Neural cell (in vitro differentiated cells): ENCODE results near the gene TMEM255B. TPM values are rescaled to one million over a fixed set of nuclear protein-coding genes. Genes with fewer than 3 reads are reported as not detected.

Source experiments
- H2AFZ ChIP-seq: fragments of 200-600, 300-800 bp; sonication (generic), shearing (Covaris generic); 2 replicates; pipeline ENCODE4 v1.6.0; 2014; ENCODE audit warnings: low read depth, mild to moderate bottlenecking, antibody characterized with exemption, low read length, moderate library complexity
- H3F3A ChIP-seq: fragments of 200-600 bp; shearing (Covaris generic); 2 replicates; pipeline ENCODE4 v1.6.1; 2016; ENCODE audit warnings: mild to moderate bottlenecking, moderate library complexity, mixed read lengths, antibody characterized with exemption, low read length; ENCODE audit not compliant: insufficient read depth, poor library complexity, severe bottlenecking
- H3K27ac ChIP-seq: fragments of 200-600, 300-800 bp; sonication (generic), shearing (Covaris generic); 2 replicates; pipeline ENCODE4 v1.5.1; 2014; ENCODE audit warnings: mild to moderate bottlenecking, low read length, moderate library complexity
- H3K27me3 ChIP-seq: fragments of 300-800, 200-600 bp; sonication (generic), shearing (Covaris generic); 2 replicates; pipeline ENCODE4 v1.6.0; 2014; ENCODE audit warnings: mild to moderate bottlenecking, low read depth, low read length, moderate library complexity; ENCODE audit not compliant: insufficient read depth
- H3K36me3 ChIP-seq: fragments of 300-800, 200-600 bp; sonication (generic), shearing (Covaris generic); 2 replicates; pipeline ENCODE4 v1.5.1; 2014; ENCODE audit warnings: mild to moderate bottlenecking, antibody characterized with exemption, low read length, moderate library complexity; ENCODE audit not compliant: insufficient read depth
- H3K4me2 ChIP-seq: fragments of 300-800, 200-600 bp; sonication (generic), shearing (Covaris generic); 2 replicates; pipeline ENCODE4 v1.6.0; 2014; ENCODE audit warnings: mild to moderate bottlenecking, low read length
- H3K4me3 ChIP-seq: fragments of 300-800, 200-600 bp; sonication (generic), shearing (Covaris generic); 2 replicates; pipeline ENCODE4 v1.5.1; 2014; ENCODE audit warnings: mild to moderate bottlenecking, low read length, moderate library complexity
- H3K79me2 ChIP-seq: fragments of 200-600 bp; shearing (Covaris generic); replicated peaks from 2 replicates; pipeline ENCODE4 v1.6.0; 2014; ENCODE audit warnings: mild to moderate bottlenecking, low read length, moderate library complexity; ENCODE audit not compliant: insufficient read depth
- H3K9ac ChIP-seq: fragments of 300-800, 200-600 bp; sonication (generic), shearing (Covaris generic); 2 replicates; pipeline ENCODE4 v1.6.1; 2016; ENCODE audit warnings: mild to moderate bottlenecking, low read length, mixed read lengths
- H3K9me2 ChIP-seq: fragments of 200-600 bp; shearing (Covaris generic); 2 replicates; pipeline ENCODE4 v1.6.1; 2016; ENCODE audit warnings: mild to moderate bottlenecking, low read length, mixed read lengths; ENCODE audit not compliant: insufficient read depth
- H3K9me3 ChIP-seq: fragments of 200-600, 300-800 bp; sonication (generic), shearing (Covaris generic); 2 replicates; pipeline ENCODE4 v1.6.1; 2016; ENCODE audit warnings: mild to moderate bottlenecking, mixed run types, low read length, moderate library complexity, mixed read lengths
- H4K20me1 ChIP-seq: fragments of 200-600 bp; shearing (Covaris generic); 2 replicates; pipeline ENCODE4 v1.6.1; 2016; ENCODE audit warnings: mild to moderate bottlenecking, mixed run types; ENCODE audit not compliant: insufficient read depth
- EP300 ChIP-seq: fragments of 450-650 bp; conservative IDR thresholded peaks from 2 replicates; pipeline ENCODE4 v1.6.1; 2014; ENCODE audit warnings: antibody characterized with exemption, mild to moderate bottlenecking, moderate library complexity; ENCODE audit not compliant: poor library complexity, severe bottlenecking
- EZH2 ChIP-seq: fragments of 200-600, 300-800 bp; shearing (Covaris generic), sonication (generic); IDR thresholded peaks from 2 replicates; pipeline ENCODE4 v1.6.1; 2014; ENCODE audit warnings: antibody characterized with exemption, low read length, borderline replicate concordance, mild to moderate bottlenecking; ENCODE audit not compliant: insufficient read depth, poor library complexity, severe bottlenecking
- MXI1 ChIP-seq: fragments of 450-650 bp; conservative IDR thresholded peaks from 2 replicates; pipeline ENCODE4 v1.6.1; 2014; ENCODE audit warnings: antibody characterized with exemption, mild to moderate bottlenecking; ENCODE audit not compliant: poor library complexity, severe bottlenecking
- POLR2AphosphoS5 ChIP-seq: IDR thresholded peaks from 2 replicates; pipeline ENCODE4 v1.6.1; 2012
- RAD21 ChIP-seq: fragments of 450-650 bp; conservative IDR thresholded peaks from 2 replicates; pipeline ENCODE4 v1.6.1; 2014; ENCODE audit warnings: antibody characterized with exemption, mild to moderate bottlenecking, moderate library complexity
- SMC3 ChIP-seq: fragments of 450-650 bp; conservative IDR thresholded peaks from 2 replicates; pipeline ENCODE4 v1.6.1; 2014; ENCODE audit warnings: antibody characterized with exemption, mild to moderate bottlenecking, moderate library complexity; ENCODE audit not compliant: poor library complexity
- TAF1 ChIP-seq: IDR thresholded peaks from 2 replicates; pipeline ENCODE4 v1.6.1; 2012; ENCODE audit warnings: low read depth
- polyA plus RNA-seq: library from polyadenylated mRNA; depleted of rRNA; stranded (reverse); fragments of >200 nt; gene quantifications from 2 replicates; pipeline ENCODE4 v1.2.3, GENCODE V29; 2014
- TF ChIP-seq, protein P1 (sequence below): IDR thresholded peaks from 2 replicates; pipeline ENCODE4 v1.6.1; 2012; ENCODE audit warnings: borderline replicate concordance
- TF ChIP-seq, protein P2 (sequence below): fragments of 450-650 bp; IDR thresholded peaks from 2 replicates; pipeline ENCODE4 v1.5.1; 2014; ENCODE audit warnings: antibody characterized with exemption, mild to moderate bottlenecking, moderate library complexity; ENCODE audit not compliant: poor library complexity, severe bottlenecking

TMEM255B gene
- polyA plus RNA-seq, 1 donor from 2014 or later: not detected

DNA sequence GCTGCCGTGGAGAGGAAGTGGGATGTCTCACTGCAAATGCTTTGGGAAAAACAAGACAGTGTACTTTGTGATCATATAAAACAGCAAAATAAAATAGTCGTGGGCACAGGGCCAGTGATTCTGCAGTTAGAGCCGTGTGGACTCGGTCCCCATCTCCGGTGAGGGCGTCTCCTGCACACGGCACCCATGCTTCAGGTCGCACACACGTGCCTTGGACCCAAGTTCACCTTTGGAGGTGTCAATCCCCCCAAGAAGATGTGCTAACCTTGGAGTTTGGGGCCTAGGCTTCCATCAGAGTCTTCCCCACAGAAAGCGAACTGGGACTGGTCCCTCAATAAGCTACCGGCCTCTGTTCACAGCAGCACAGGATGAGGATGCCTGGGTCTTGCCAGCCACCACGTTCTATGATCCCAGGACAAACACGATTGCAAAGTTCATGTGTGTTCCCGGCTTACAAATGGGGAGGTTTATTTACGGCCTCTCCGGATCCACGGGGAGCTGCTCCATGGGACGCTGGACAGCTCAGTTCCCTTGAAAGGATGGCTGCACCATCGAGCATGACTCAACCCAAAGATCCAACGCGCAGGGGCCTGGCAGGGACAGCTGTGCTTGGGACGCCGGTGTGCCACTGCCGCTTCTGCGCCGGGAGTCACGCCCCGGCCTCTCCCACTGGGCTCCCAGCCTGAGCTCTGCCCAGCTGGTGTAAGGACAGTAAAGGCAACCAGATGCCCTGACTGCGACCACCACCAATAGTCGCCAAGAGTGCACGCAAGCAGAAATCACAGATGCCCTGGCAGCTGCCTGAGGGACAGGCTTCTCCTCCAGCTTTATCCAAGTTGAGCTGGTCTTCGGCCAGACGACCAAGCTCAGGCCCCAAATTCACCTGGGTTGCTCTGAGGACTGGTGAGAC is 96.2 kb downstream of the TMEM255B start:
- Histone ChIP-seq H3K9me2 (no peaks in the 10 kb centered on the region), H3K9me3 (no peaks in the 10 kb centered on the region), H3K9ac (no peak overlapping the region), H3K36me3 (no peaks in the 10 kb centered on the region), H3K4me2 (no peak overlapping the region), H3K4me3 (no peak overlapping the region), H3K27me3 (no peaks in the 10 kb centered on the region), H3K79me2 (no peaks in the 10 kb centered on the region), H2AFZ (no peak overlapping the region), H3K27ac (no peak overlapping the region), H4K20me1 (no peaks in the 10 kb centered on the region), H3F3A (no peaks in the 10 kb centered on the region)
- TF ChIP-seq RAD21: no peak
- no peak for TF ChIP-seq EP300
- TF ChIP-seq EZH2: no peak
- no peak for TF ChIP-seq MXI1
- TF ChIP-seq TAF1: no peak
- no peak for TF ChIP-seq SMC3
- TF ChIP-seq, protein P1, sequence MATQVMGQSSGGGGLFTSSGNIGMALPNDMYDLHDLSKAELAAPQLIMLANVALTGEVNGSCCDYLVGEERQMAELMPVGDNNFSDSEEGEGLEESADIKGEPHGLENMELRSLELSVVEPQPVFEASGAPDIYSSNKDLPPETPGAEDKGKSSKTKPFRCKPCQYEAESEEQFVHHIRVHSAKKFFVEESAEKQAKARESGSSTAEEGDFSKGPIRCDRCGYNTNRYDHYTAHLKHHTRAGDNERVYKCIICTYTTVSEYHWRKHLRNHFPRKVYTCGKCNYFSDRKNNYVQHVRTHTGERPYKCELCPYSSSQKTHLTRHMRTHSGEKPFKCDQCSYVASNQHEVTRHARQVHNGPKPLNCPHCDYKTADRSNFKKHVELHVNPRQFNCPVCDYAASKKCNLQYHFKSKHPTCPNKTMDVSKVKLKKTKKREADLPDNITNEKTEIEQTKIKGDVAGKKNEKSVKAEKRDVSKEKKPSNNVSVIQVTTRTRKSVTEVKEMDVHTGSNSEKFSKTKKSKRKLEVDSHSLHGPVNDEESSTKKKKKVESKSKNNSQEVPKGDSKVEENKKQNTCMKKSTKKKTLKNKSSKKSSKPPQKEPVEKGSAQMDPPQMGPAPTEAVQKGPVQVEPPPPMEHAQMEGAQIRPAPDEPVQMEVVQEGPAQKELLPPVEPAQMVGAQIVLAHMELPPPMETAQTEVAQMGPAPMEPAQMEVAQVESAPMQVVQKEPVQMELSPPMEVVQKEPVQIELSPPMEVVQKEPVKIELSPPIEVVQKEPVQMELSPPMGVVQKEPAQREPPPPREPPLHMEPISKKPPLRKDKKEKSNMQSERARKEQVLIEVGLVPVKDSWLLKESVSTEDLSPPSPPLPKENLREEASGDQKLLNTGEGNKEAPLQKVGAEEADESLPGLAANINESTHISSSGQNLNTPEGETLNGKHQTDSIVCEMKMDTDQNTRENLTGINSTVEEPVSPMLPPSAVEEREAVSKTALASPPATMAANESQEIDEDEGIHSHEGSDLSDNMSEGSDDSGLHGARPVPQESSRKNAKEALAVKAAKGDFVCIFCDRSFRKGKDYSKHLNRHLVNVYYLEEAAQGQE: no peak
- TF ChIP-seq POLR2AphosphoS5: no peak
- TF ChIP-seq, protein P2, sequence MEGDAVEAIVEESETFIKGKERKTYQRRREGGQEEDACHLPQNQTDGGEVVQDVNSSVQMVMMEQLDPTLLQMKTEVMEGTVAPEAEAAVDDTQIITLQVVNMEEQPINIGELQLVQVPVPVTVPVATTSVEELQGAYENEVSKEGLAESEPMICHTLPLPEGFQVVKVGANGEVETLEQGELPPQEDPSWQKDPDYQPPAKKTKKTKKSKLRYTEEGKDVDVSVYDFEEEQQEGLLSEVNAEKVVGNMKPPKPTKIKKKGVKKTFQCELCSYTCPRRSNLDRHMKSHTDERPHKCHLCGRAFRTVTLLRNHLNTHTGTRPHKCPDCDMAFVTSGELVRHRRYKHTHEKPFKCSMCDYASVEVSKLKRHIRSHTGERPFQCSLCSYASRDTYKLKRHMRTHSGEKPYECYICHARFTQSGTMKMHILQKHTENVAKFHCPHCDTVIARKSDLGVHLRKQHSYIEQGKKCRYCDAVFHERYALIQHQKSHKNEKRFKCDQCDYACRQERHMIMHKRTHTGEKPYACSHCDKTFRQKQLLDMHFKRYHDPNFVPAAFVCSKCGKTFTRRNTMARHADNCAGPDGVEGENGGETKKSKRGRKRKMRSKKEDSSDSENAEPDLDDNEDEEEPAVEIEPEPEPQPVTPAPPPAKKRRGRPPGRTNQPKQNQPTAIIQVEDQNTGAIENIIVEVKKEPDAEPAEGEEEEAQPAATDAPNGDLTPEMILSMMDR: no peak

GRCh38 chr13:113855931-113856715 is 97.1 kb downstream of the TMEM255B start:
- H3K9me2 ChIP-seq: no peaks in the 10 kb centered on the region
- H3K27ac ChIP-seq: no peak overlapping the region
- H3K27me3 ChIP-seq: no peaks in the 10 kb centered on the region
- H3K9ac ChIP-seq: no peak overlapping the region
- H4K20me1 ChIP-seq: no peaks in the 10 kb centered on the region
- no peaks in the 10 kb centered on the region for H3K36me3 ChIP-seq
- no peaks in the 10 kb centered on the region for H3F3A ChIP-seq
- H3K79me2 ChIP-seq: no peaks in the 10 kb centered on the region
- no peak overlapping the region for H3K4me2 ChIP-seq
- H3K4me3 ChIP-seq: no peak overlapping the region
- no peak overlapping the region for H2AFZ ChIP-seq
- TF ChIP-seq EP300 (no peak), RAD21 (no peak), SMC3 (no peak), TAF1 (no peak), EZH2 (no peak), MXI1 (no peak)
- TF ChIP-seq, protein P1: no peak
- H3K9me3 ChIP-seq: no peaks in the 10 kb centered on the region
